IgD-negative memory B cell (primary cell): ENCODE measurements around the gene ACTN3. TPM values are rescaled to one million over a fixed set of nuclear protein-coding genes. Genes with fewer than 3 reads are reported as not detected.

Experiments
- H3K27ac Mint-ChIP-seq, 3 donors: one replicate each; pipeline ENCODE4 v1.8.0; 2020 to 2022; ENCODE audit warnings: mild to moderate bottlenecking in 3 of 3, mixed read lengths in 3 of 3, moderate library complexity in 1 of 3
- H3K27me3 Mint-ChIP-seq: one replicate; pipeline ENCODE4 v1.8.0; 2021; ENCODE audit warnings: mixed read lengths
- H3K36me3 Mint-ChIP-seq: one replicate; pipeline ENCODE4 v1.8.0; 2020; ENCODE audit warnings: mild to moderate bottlenecking, mixed read lengths
- H3K4me1 Mint-ChIP-seq, 3 donors: one replicate each; pipeline ENCODE4 v1.8.0; 2020 to 2022; ENCODE audit warnings: mixed read lengths in 3 of 3, mild to moderate bottlenecking in 1 of 3
- H3K4me3 Mint-ChIP-seq, 4 donors: one replicate each; pipeline ENCODE4 v1.8.0; 2020 to 2022; ENCODE audit warnings: mild to moderate bottlenecking in 4 of 4, mixed read lengths in 4 of 4, moderate library complexity in 3 of 4
- H3K9me3 Mint-ChIP-seq, 3 donors: one replicate each; pipeline ENCODE4 v1.8.0; 2020 to 2021; ENCODE audit warnings: mixed read lengths in 3 of 3, mild to moderate bottlenecking in 1 of 3
- polyA plus RNA-seq: library from polyadenylated mRNA; unstranded; fragments of 300-500 nt; fragmentation: Illumina TruSeq; gene quantifications from one replicate; pipeline ENCODE4 v1.2.3, GENCODE V29; 2021

Gene ACTN3
- polyA plus RNA-seq, 1 donor from 2014 or later, result not detected

DNA sequence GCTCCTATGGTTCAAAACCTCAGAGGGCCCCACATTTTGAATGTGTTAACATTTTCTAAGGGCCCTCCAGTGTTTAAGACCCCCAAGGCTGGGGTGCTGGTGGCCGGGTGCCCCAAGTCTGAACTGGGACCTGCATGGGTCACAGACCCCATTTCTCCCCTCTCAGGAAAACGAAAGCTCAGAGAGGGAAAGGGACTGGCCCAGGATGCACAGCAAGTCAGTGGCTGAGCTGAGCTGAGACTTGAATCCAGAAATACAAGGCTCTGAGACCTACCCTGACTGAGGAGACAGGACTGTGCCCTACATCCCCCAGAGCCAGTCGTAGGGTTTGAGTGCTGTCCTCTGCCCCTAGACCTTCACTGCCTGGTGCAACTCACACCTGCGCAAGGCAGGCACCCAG is 4.2 kb downstream of the ACTN3 start:
- H3K4me1 Mint-ChIP-seq, result peaks cover 0 to 8% (median 0%) of the 10 kb centered on the region in 3 donors
- H3K27ac Mint-ChIP-seq, result no peak overlapping the region
- H3K9me3 Mint-ChIP-seq, result no peaks in the 10 kb centered on the region
- no peaks in the 10 kb centered on the region for H3K27me3 Mint-ChIP-seq
- no peak overlapping the region for H3K4me3 Mint-ChIP-seq
- peaks cover 3% of the 10 kb centered on the region for H3K36me3 Mint-ChIP-seq

DNA sequence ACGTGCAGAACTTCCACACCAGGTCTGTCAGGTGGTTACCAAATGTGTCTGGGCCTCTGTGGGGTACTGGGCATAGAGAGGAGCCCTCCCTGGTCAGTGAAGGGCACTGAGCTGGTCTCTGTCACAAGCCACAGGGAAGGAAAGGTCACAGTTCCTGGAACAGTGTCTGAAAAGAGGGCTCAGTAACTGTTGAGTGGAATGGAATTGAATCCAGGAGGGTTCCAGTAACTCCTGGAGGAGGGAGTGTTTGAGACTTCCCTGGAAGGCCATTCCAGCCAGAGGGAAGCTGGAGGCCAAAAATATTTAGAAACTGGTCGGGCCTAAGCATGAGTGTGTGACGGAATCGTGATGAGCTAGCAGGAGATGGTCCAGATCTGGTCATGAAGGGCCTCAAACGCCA is 7.9 kb downstream of the ACTN3 start:
- Mint-ChIP-seq H3K27ac (no peak overlapping the region), H3K27me3 (peaks cover 6% of the 10 kb centered on the region), H3K4me3 (no peak overlapping the region), H3K36me3 (peaks cover 3% of the 10 kb centered on the region), H3K9me3 (no peaks in the 10 kb centered on the region), H3K4me1 (peaks cover 0 to 3% (median 0%) of the 10 kb centered on the region in 3 donors)

DNA sequence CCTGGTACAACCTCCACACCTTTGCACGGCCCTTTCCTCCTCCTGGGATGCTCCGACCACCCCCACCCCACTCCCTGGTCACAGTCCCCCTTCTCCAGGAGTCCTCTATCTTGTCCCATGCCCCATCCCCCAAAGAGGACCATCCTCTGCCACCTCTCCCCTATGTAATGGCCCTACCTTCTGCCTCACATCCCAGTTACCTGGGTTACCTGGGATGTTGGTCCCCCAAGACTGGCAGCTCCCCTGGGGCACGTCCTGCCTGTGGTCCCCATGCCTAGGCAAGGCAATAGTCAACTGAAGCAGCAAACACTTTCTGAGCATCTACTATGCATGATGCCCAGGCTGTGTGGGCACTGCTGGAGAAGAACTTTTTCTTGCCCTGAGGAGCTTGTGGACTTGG is 8.7 kb downstream of the ACTN3 start:
- peaks cover 0 to 3% (median 0%) of the 10 kb centered on the region in 3 donors for H3K4me1 Mint-ChIP-seq
- H3K36me3 Mint-ChIP-seq, result peaks cover 3% of the 10 kb centered on the region
- no peaks in the 10 kb centered on the region for H3K9me3 Mint-ChIP-seq
- H3K27me3 Mint-ChIP-seq, result peaks cover 7% of the 10 kb centered on the region
- no peak overlapping the region for H3K4me3 Mint-ChIP-seq
- no peak overlapping the region for H3K27ac Mint-ChIP-seq

DNA sequence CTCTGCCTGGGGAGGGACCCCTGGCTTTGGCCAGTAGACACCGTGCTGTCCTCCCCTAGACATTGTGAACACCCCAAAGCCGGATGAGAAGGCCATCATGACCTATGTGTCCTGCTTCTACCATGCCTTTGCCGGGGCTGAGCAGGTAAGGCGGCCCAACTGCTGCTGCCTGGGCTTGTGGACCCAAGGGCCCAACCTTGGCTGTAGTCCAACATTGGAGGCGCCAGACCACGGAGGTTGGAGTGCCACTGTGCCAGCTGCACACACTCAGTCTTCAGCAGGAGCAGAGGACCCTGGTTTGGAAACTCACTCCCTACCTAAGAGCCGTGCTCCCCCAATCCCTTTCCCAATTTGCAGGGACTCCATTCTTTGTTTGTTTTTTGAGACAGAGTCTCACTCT is 9.4 kb downstream of the ACTN3 start:
- H3K4me3 Mint-ChIP-seq, result peak overlapping the region in 1 of 4 donors; percentile 5
- peak overlapping the region in 1 of 3 donors; percentile 43 for H3K27ac Mint-ChIP-seq
- peaks cover 12% of the 10 kb centered on the region for H3K27me3 Mint-ChIP-seq
- peaks cover 0 to 2% (median 0%) of the 10 kb centered on the region in 3 donors for H3K4me1 Mint-ChIP-seq
- H3K36me3 Mint-ChIP-seq, result peaks cover 2% of the 10 kb centered on the region
- no peaks in the 10 kb centered on the region for H3K9me3 Mint-ChIP-seq

DNA sequence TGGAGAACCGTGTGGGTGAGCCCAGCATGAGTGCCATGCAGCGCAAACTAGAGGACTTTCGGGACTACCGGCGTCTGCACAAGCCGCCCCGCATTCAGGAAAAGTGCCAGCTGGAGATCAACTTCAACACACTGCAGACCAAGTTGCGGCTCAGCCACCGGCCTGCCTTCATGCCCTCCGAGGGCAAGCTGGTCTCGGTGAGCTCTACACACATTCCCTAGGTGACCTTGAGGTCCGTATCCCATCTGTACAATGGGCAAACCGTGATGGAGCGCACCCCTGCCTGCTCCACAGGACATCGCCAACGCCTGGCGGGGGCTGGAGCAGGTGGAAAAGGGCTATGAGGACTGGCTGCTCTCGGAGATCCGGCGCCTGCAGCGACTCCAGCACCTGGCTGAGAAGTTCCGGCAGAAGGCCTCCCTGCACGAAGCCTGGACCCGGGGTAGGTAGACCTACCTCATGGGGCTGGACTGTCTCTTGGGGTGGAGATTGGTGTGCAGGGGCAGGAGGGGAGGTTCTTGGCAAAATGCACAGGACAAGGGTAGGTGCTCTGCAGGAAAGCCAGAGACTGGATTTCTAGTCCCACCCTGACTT is 11.1 kb downstream of the ACTN3 start:
- Mint-ChIP-seq H3K27ac (no peak overlapping the region), H3K9me3 (no peaks in the 10 kb centered on the region), H3K36me3 (peaks cover 2% of the 10 kb centered on the region), H3K4me3 (no peak overlapping the region), H3K27me3 (peaks cover 15% of the 10 kb centered on the region), H3K4me1 (peaks cover 0 to 2% (median 0%) of the 10 kb centered on the region in 3 donors)

GRCh38 chr11:66559142-66559865 is 12.6 kb downstream of the ACTN3 start:
- H3K27ac Mint-ChIP-seq, result no peak overlapping the region
- peaks cover 2% of the 10 kb centered on the region for H3K36me3 Mint-ChIP-seq
- no peaks in the 10 kb centered on the region for H3K9me3 Mint-ChIP-seq
- H3K4me1 Mint-ChIP-seq, result peaks cover 0 to 2% (median 0%) of the 10 kb centered on the region in 3 donors
- peaks cover 15% of the 10 kb centered on the region for H3K27me3 Mint-ChIP-seq
- H3K4me3 Mint-ChIP-seq, result no peak overlapping the region

GRCh38 chr11:66559866-66560676 is 13.4 kb downstream of the ACTN3 start:
- H3K4me3 Mint-ChIP-seq, result no peak overlapping the region
- H3K36me3 Mint-ChIP-seq, result no peaks in the 10 kb centered on the region
- peaks cover 15% of the 10 kb centered on the region for H3K27me3 Mint-ChIP-seq
- no peak overlapping the region for H3K27ac Mint-ChIP-seq
- no peaks in the 10 kb centered on the region for H3K9me3 Mint-ChIP-seq
- H3K4me1 Mint-ChIP-seq, result no peaks in the 10 kb centered on the region

GRCh38 chr11:66561178-66561974 is 14.7 kb downstream of the ACTN3 start:
- Mint-ChIP-seq H3K36me3 (no peaks in the 10 kb centered on the region), H3K4me3 (no peak overlapping the region), H3K4me1 (no peaks in the 10 kb centered on the region), H3K27me3 (peaks cover 16% of the 10 kb centered on the region), H3K27ac (peak overlapping the region in 1 of 3 donors; percentile 87), H3K9me3 (no peaks in the 10 kb centered on the region)

GRCh38 chr11:66561975-66562248 is 15.2 kb downstream of the ACTN3 start:
- no peaks in the 10 kb centered on the region for H3K36me3 Mint-ChIP-seq
- H3K27ac Mint-ChIP-seq, result peak overlapping the region in 1 of 3 donors; percentile 87
- no peak overlapping the region for H3K4me3 Mint-ChIP-seq
- H3K9me3 Mint-ChIP-seq, result no peaks in the 10 kb centered on the region
- H3K4me1 Mint-ChIP-seq, result peaks cover 0 to 1% (median 0%) of the 10 kb centered on the region in 3 donors
- H3K27me3 Mint-ChIP-seq, result peaks cover 16% of the 10 kb centered on the region

- H3K4me1 Mint-ChIP-seq, result peaks cover 0 to 1% (median 0%) of the 10 kb centered on the region in 3 donors
- peaks cover 16% of the 10 kb centered on the region for H3K27me3 Mint-ChIP-seq
- H3K27ac Mint-ChIP-seq, result no peak overlapping the region
- no peaks in the 10 kb centered on the region for H3K9me3 Mint-ChIP-seq
- no peaks in the 10 kb centered on the region for H3K36me3 Mint-ChIP-seq
- H3K4me3 Mint-ChIP-seq, result no peak overlapping the region
These were observed 15.6 kb downstream of the ACTN3 start for GRCh38 chr11:66562275-66562674.

DNA sequence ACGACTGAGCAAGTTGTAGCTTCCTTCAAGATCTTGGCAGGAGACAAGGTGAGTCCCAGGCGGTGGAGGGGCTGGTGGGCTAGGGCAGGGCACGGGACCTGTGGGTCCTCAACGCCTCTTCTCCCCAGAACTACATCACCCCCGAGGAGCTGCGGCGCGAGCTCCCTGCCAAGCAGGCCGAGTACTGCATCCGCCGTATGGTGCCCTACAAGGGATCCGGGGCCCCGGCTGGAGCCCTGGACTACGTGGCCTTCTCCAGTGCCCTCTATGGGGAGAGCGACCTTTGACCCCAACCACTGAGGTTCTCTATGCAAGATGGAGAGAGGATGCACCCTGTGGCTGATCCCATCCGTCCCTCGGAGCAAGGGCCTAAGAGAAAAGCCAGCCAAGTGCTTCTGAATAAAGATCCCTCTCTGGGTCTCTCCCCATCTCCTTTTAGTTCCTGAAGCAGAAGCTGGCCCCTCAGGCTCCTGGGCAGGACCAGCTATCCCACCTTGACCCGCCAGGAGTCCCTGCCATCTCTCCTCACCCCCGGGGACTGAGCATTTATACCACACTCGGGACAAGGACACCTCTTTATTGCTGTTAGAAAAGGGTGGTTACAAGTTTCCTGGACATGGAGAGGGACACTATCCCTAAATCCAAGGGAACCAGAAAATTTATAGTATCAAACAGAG is 16.3 kb downstream of the ACTN3 start:
- no peak overlapping the region for H3K4me3 Mint-ChIP-seq
- peaks cover 16% of the 10 kb centered on the region for H3K27me3 Mint-ChIP-seq
- peak overlapping the region in 1 of 3 donors; percentile 8 for H3K27ac Mint-ChIP-seq
- no peaks in the 10 kb centered on the region for H3K36me3 Mint-ChIP-seq
- peaks cover 0 to 1% (median 0%) of the 10 kb centered on the region in 3 donors for H3K4me1 Mint-ChIP-seq
- no peaks in the 10 kb centered on the region for H3K9me3 Mint-ChIP-seq

GRCh38 chr11:66563832-66564231 is 17.1 kb downstream of the ACTN3 start:
- H3K4me1 Mint-ChIP-seq, result peaks cover 0 to 3% (median 2%) of the 10 kb centered on the region in 3 donors

DNA sequence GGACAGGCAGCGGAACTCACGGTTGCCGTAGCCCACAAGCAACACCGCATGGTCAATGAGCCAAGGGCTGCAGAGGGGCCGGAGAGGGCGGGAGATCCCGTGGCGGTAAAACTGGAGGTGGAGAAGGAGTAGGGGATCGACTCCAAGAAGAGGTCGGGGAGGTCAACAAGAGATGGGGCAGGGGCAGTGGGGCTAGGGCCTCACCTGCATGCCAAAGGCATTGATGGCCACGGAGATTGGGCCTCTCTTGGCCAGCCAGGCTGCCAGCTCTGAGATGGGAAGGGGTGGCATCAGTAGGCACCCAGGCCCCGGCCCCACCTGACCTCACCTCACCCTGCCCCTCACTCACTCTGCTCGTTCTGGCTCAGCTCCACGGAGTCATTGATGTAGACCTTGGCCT is 17.8 kb downstream of the ACTN3 start:
- peaks cover 13% of the 10 kb centered on the region for H3K27me3 Mint-ChIP-seq
- no peaks in the 10 kb centered on the region for H3K9me3 Mint-ChIP-seq
- H3K4me1 Mint-ChIP-seq, result peaks cover 0 to 3% (median 2%) of the 10 kb centered on the region in 3 donors
- peak overlapping the region in 1 of 3 donors; percentile 22 for H3K27ac Mint-ChIP-seq
- no peaks in the 10 kb centered on the region for H3K36me3 Mint-ChIP-seq
- no peak overlapping the region for H3K4me3 Mint-ChIP-seq

More at GRCh38 chr11:66563832-66564231, 17.1 kb downstream of the ACTN3 start:
- H3K36me3 Mint-ChIP-seq, result no peaks in the 10 kb centered on the region
- no peaks in the 10 kb centered on the region for H3K9me3 Mint-ChIP-seq
- no peak overlapping the region for H3K27ac Mint-ChIP-seq
- H3K27me3 Mint-ChIP-seq, result peaks cover 15% of the 10 kb centered on the region
- no peak overlapping the region for H3K4me3 Mint-ChIP-seq

- H3K27me3 Mint-ChIP-seq, result peaks cover 13% of the 10 kb centered on the region
- H3K36me3 Mint-ChIP-seq, result no peaks in the 10 kb centered on the region
- H3K4me3 Mint-ChIP-seq, result no peak overlapping the region
- peak overlapping the region in 1 of 3 donors; percentile 22 for H3K27ac Mint-ChIP-seq
- H3K4me1 Mint-ChIP-seq, result peaks cover 0 to 3% (median 2%) of the 10 kb centered on the region in 3 donors
- H3K9me3 Mint-ChIP-seq, result no peaks in the 10 kb centered on the region
These were observed 18.3 kb downstream of the ACTN3 start for GRCh38 chr11:66564984-66565383.
